ENCODE data around the gene PAXIP1. TPM values are rescaled to one million over a fixed set of nuclear protein-coding genes. Genes with fewer than 3 reads are reported as not detected.

The PAXIP1 gene
- total and polyA plus RNA-seq, 10 of the 15 experiments (the other 5 are each of a cell fraction or from before 2014, with no cell fraction given): 7.3 to 27.2 (median 18.1) TPM

DNA sequence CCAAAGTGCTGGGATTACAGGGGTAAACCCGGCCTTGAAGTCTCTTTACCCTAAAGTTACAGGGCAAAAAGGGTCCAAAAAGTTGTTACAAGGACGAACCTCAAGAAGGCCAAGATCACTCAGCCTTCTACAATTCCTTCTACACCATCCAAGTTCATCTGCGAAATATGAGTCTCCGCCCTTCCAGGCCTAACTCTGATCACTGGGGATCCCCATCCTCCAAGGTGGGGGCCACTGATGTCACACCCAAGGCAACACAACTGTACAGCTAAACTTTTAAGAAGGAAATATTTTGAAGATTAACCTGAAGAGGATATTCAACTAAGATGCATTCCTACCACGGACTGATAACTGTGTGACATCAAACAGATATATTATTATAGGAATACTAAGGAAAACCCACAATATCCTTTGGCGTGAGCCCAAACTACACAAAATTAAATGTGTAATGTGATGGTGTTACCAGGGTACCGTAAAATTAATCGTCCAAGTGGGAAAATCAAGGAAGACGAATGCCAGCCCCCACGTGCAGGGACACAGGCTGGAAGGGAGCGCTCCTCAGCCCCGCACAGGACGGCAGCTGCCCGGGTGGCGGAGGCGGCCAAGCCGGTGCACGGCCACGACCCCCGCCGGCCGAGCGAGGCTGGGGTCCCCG is 1.0 kb downstream of the PAXIP1 start:
- in situ Hi-C loops (cut with MboI) (loop anchor here (5.0 kb wide), 1 partner anchor 295 kb away; the partner anchor contains the start of gene INSIG1), intact Hi-C loops (cut with micrococcal nuclease; ENCODE audit: unreplicated experiment) (loop anchor here (5.0 to 10.0 kb wide), 3 partner anchors 205 to 343 kb away; partner anchors contain the start of gene INSIG1)
- H2AFZ ChIP-seq (ENCODE audit: control insufficient read depth, low read depth, low read length): peak overlapping the region; percentile 61
- no peaks in the 10 kb centered on the region for H3K9me3 ChIP-seq (replicated peaks; ENCODE audit: control insufficient read depth, insufficient read depth, low read length)
- peak overlapping the region; percentile 64 for H3K27ac ChIP-seq (ENCODE audit: control insufficient read depth, insufficient read depth)
- DNase-seq (ENCODE audit: low read depth, low spot score): no peak
- CTCF ChIA-PET: interaction anchor here (0.6 to 4.3 kb wide), 4 partner anchors 7 to 75 kb away, joined by 3 to 31 read pairs (median 6); no protein-coding TSS in a partner anchor
- POLR2A ChIA-PET: interaction anchor here (0.7 to 1.4 kb wide), 4 partner anchors 10 to 296 kb away, joined by 3 to 11 read pairs (median 6); partner anchors contain the start of gene INSIG1
- BruUV-seq (replicated peaks): no TSS peak
- 0 out of 2 replicates have a peak, but pooled peaks cover 5% of the 10 kb centered on the region for H3K4me1 ChIP-seq (ENCODE audit: control insufficient read depth, insufficient read depth, low read length)
- WGBS (ENCODE audit: insufficient coverage, insufficient replicate concordance, low lambda C conversion rate, missing lambda C conversion rate): 20% methylated on average over 22 of the region's 24 CpGs
- peak; percentile 10; the same call in 1 of the 3 replicates for ATAC-seq
- SMC1A ChIA-PET (ENCODE audit: uncharacterized antibody, unreplicated experiment): interaction anchor here (0.6 to 1.0 kb wide), 4 partner anchors 17 to 639 kb away, joined by 3 read pairs; no protein-coding TSS in a partner anchor
- peaks cover 45% of the 10 kb centered on the region for H3K79me2 ChIP-seq (ENCODE audit: control insufficient read depth, insufficient read depth, low read length)
- H3K4me2 ChIP-seq (ENCODE audit: control insufficient read depth, insufficient read depth): peak overlapping the region; percentile 64
- H3K27me3 ChIP-seq (replicated peaks in 1 of 2; ENCODE audit: control insufficient read depth in 2 of 2, insufficient read depth in 2 of 2, low read length in 1 of 2): no peaks in the 10 kb centered on the region
- TF ChIP-seq, protein P1, sequence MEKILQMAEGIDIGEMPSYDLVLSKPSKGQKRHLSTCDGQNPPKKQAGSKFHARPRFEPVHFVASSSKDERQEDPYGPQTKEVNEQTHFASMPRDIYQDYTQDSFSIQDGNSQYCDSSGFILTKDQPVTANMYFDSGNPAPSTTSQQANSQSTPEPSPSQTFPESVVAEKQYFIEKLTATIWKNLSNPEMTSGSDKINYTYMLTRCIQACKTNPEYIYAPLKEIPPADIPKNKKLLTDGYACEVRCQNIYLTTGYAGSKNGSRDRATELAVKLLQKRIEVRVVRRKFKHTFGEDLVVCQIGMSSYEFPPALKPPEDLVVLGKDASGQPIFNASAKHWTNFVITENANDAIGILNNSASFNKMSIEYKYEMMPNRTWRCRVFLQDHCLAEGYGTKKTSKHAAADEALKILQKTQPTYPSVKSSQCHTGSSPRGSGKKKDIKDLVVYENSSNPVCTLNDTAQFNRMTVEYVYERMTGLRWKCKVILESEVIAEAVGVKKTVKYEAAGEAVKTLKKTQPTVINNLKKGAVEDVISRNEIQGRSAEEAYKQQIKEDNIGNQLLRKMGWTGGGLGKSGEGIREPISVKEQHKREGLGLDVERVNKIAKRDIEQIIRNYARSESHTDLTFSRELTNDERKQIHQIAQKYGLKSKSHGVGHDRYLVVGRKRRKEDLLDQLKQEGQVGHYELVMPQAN (conservative IDR thresholded peaks at IDR 0.05): 0 out of 2 replicates have a peak, but pooled peaks have one; percentile 53
- TF ChIP-seq POLR2AphosphoS5 (IDR thresholded peaks at IDR 0.05; ENCODE audit: low read length) (0 out of 2 replicates have a peak, but pooled peaks have one; percentile 9), YY1 (IDR thresholded peaks at IDR 0.05; ENCODE audit: low read depth, low read length) (no peak), EED (IDR thresholded peaks at IDR 0.05; ENCODE audit: low read depth) (no peak), NFIC (IDR thresholded peaks at IDR 0.05; ENCODE audit: low read depth, low read length) (no peak), TCF7 (IDR thresholded peaks at IDR 0.05; ENCODE audit: borderline replicate concordance) (peak; percentile 23; the same call in 1 of the 2 replicates), HDAC6 (IDR thresholded peaks at IDR 0.05; ENCODE audit: unreplicated experiment) (no peak), MEF2B (IDR thresholded peaks at IDR 0.05; ENCODE audit: partially characterized antibody, poor library complexity, severe bottlenecking) (no peak), NR2C1 (IDR thresholded peaks at IDR 0.05) (no peak), IKZF1 (conservative IDR thresholded peaks at IDR 0.05) (peak; percentile 54; the same call in 1 of the 2 replicates), CREB1 (IDR thresholded peaks at IDR 0.05; ENCODE audit: low read depth) (0 out of 2 replicates have a peak, but pooled peaks have one; percentile 34), BCLAF1 (IDR thresholded peaks at IDR 0.05) (no peak), POU2F2 (IDR thresholded peaks at IDR 0.05; ENCODE audit: borderline replicate concordance, low read depth, low read length) (no peak)
- H4K20me1 ChIP-seq (ENCODE audit: control insufficient read depth, insufficient read depth): no peaks in the 10 kb centered on the region
- H3K36me3 ChIP-seq (ENCODE audit: control insufficient read depth in 2 of 2, insufficient read depth in 2 of 2, low read length in 1 of 2): peaks cover 0 to 11% of the 10 kb centered on the region in 2 experiments; a peak in 3 of 4 replicates
- H3K4me3 ChIP-seq: peak overlapping the region; percentile 80
- H3K9ac ChIP-seq (ENCODE audit: control insufficient read depth, insufficient read depth, low read length): peak overlapping the region; percentile 79
- FAIRE-seq: peak; percentile 57
- RAD21 ChIA-PET (ENCODE audit: unreplicated experiment): interaction anchor here (0.6 to 1.2 kb wide), 4 partner anchors 74 to 296 kb away, joined by 3 to 4 read pairs (median 4); partner anchors contain the start of gene INSIG1

Data from GM12878 (cell line).